Natural killer cell treated with Interleukin-12 subunit alpha and Interleukin-12 subunit beta and Interleukin-15 and Interleukin-18, amount 100 ng/mL, for 72 hours (primary cell): ENCODE results near the gene KIRREL3. TPM values are rescaled to one million over a fixed set of nuclear protein-coding genes. Genes with fewer than 3 reads are reported as not detected.

Experiments used
- ATAC-seq, 2 donors: fragments of 150-1000 bp; cut with Tn5 transposase in 1 of 2; sonication (Bioruptor Pico), chemical (Tn5 transposase) in 1 of 2; 2 replicates each; pipeline ENCODE4 v1.10.0; 2021
- DNase-seq: peaks from one replicate; pipeline ENCODE4 v3.0.0; 2022; ENCODE audit warnings: low spot score
- H3K27ac Mint-ChIP-seq, 2 donors: 1 replicate in 1 of 2; 2 replicates in 1 of 2; pipeline ENCODE4 v1.8.0; 2022; ENCODE audit warnings: mixed read lengths in 2 of 2, mild to moderate bottlenecking in 1 of 2, moderate library complexity in 1 of 2
- H3K27me3 Mint-ChIP-seq, 2 donors: 1 replicate in 1 of 2; 2 replicates in 1 of 2; pipeline ENCODE4 v1.8.0; 2022; ENCODE audit warnings: mixed read lengths in 2 of 2
- H3K36me3 Mint-ChIP-seq: one replicate; pipeline ENCODE4 v1.8.0; 2022; ENCODE audit warnings: mixed read lengths
- H3K4me1 Mint-ChIP-seq, 2 donors: 1 replicate in 1 of 2; 2 replicates in 1 of 2; pipeline ENCODE4 v1.8.0; 2022; ENCODE audit warnings: low read depth in 2 of 2, mixed read lengths in 2 of 2, mild to moderate bottlenecking in 1 of 2
- H3K4me3 Mint-ChIP-seq: one replicate; pipeline ENCODE4 v1.8.0; 2022; ENCODE audit warnings: mixed read lengths
- H3K9me3 Mint-ChIP-seq: 2 replicates; pipeline ENCODE4 v1.8.0; 2022; ENCODE audit warnings: mixed read lengths
- total RNA-seq, 2 donors: library from RNA; stranded (reverse); gene quantifications; one replicate each; pipeline ENCODE4 v1.2.3, GENCODE V29; 2022

KIRREL3 gene
- total RNA-seq, 2 donors from 2014 or later: not detected

DNA sequence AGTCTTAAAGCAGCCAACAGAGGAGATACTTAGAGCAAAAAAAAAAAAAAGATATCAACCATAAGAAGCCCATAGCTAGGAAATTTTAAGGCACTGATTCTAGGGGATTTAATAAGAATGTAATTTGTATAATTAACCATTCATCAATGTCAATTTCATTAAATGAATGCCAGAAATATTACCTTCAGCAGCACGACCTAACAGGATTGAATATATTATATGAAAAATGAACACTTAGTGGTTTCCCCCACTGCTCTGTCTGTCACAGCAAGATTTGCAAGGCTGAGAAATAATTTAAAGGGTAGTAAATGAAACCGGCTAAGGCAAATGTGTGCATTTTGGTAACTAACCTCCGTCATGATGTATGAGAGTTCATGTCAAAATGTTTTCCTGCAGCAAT lies 319.9 kb downstream of the KIRREL3 start:
- H3K27ac Mint-ChIP-seq: no peak overlapping the region
- H3K4me1 Mint-ChIP-seq: no peaks in the 10 kb centered on the region
- H3K9me3 Mint-ChIP-seq: no peaks in the 10 kb centered on the region
- no peak for DNase-seq
- no peaks in the 10 kb centered on the region for H3K36me3 Mint-ChIP-seq
- ATAC-seq: no peak
- H3K4me3 Mint-ChIP-seq: no peak overlapping the region
- peaks cover 11 to 20% of the 10 kb centered on the region in 2 donors for H3K27me3 Mint-ChIP-seq

DNA sequence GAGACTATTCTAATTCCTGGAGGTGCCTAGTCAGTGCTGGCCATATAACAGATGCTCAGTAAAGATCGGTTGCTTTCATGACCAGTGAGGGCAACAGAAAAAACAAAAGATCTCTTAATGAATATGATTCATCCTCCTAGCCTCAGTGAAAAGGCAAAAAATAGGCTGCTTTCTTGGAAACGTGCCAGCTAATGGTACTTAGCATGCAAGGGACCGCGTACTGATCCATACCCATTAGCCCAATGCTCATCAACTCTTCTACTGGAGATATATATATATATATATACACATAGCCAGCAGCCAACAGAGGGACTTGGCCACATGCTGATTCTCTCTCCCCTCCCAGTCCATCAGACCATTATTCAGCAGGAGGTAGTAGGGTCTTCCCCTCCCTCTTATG lies 320.4 kb downstream of the KIRREL3 start:
- no peak overlapping the region for H3K4me3 Mint-ChIP-seq
- DNase-seq (no peak), ATAC-seq (no peak)
- no peak overlapping the region for H3K27ac Mint-ChIP-seq
- no peaks in the 10 kb centered on the region for H3K4me1 Mint-ChIP-seq
- H3K27me3 Mint-ChIP-seq: peaks cover 17 to 21% of the 10 kb centered on the region in 2 donors
- no peaks in the 10 kb centered on the region for H3K36me3 Mint-ChIP-seq
- no peaks in the 10 kb centered on the region for H3K9me3 Mint-ChIP-seq

DNA sequence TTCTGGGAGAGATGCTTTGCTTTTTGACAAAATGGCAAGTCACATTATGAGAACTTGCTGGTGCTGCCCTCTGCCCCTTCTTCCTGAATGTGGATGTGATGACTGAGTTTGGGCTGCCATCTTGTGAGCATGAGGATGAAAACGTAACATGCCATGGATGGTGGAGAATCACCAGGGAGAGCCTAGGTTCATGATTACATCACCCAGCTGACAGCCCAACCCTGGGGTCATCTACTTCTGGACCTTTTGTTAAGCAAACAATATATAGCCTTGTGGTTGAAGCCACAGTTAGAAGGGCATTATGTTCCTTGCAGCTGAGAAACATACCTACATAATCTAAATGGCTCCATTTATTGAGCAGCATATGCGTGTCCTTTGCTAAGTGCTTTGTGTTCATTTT lies 321.5 kb downstream of the KIRREL3 start:
- no peaks in the 10 kb centered on the region for H3K4me1 Mint-ChIP-seq
- ATAC-seq: no peak

DNA sequence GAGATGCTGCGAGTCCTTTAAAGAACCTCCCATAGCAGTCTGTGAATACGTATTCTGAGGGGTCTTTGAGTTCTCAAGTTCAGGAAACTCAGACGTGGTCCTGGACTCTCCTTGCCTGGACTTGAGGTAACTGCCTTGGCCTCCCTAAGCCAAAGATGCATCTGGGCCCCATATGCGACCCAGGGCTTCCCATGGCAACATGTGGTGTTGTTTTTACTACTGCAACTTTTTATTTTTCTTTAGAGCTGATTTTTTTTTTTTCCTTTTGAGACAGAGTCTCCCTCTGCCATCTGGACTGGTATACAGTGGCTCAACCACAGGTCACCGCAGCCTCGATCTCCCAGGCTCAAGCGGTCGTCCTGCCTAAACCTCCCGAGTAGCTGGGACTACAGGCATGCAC lies 324.0 kb downstream of the KIRREL3 start:
- Mint-ChIP-seq H3K27ac (no peak overlapping the region), H3K36me3 (no peaks in the 10 kb centered on the region), H3K9me3 (no peaks in the 10 kb centered on the region), H3K4me1 (no peaks in the 10 kb centered on the region), H3K27me3 (peaks cover 21 to 33% of the 10 kb centered on the region in 2 donors), H3K4me3 (no peak overlapping the region)
- ATAC-seq: no peak
- no peak for DNase-seq

More for the DNA sequence above, 321.5 kb downstream of the KIRREL3 start:
- no peak for DNase-seq
- Mint-ChIP-seq H3K36me3 (no peaks in the 10 kb centered on the region), H3K27me3 (peaks cover 18 to 24% of the 10 kb centered on the region in 2 donors), H3K27ac (no peak overlapping the region), H3K9me3 (no peaks in the 10 kb centered on the region), H3K4me3 (no peak overlapping the region)

DNA sequence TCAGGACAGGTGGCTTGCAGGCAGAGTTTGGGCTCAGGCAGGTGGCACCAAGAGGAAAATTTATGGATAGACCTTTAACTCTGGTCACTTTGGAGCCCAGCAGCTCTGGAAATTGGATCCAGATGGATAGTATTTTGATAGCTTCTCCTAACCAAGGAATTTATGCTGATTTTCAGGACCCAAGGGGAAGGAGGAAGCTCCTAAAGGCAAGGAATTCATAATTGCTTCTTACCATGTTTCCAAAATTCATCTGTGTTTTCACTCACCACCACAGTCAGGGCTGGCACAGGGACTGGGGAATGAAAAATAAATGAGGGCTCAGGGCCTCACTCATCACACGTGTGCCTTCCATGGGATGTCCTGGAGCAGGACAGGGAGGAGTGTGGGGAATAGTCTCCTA lies 327.3 kb downstream of the KIRREL3 start:
- no peak for ATAC-seq
- Mint-ChIP-seq H3K9me3 (no peaks in the 10 kb centered on the region), H3K36me3 (no peaks in the 10 kb centered on the region), H3K4me3 (no peak overlapping the region), H3K27ac (no peak overlapping the region), H3K27me3 (peaks cover 24 to 57% of the 10 kb centered on the region in 2 donors), H3K4me1 (no peaks in the 10 kb centered on the region)
- DNase-seq: no peak

DNA sequence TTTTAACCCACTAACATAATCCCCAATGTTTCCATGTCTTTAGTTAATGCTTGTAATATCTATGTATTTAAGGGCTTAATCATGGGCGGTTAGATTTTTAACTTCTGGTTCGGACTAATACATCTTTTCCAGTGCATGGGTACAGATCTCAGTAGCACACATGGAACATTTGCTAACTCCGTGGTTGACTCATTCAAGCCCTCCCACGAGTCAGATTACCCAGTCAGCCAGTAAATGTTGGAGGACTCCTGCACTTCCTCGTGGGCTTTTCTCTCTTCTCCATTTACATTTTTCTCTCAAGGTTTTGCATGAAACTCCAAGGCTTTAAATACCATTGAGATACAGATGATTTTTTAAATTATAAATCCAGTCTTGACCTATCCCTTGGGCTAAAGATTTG lies 331.2 kb downstream of the KIRREL3 start:
- Mint-ChIP-seq H3K9me3 (no peaks in the 10 kb centered on the region), H3K27ac (no peak overlapping the region), H3K27me3 (peaks cover 25 to 60% of the 10 kb centered on the region in 2 donors), H3K36me3 (no peaks in the 10 kb centered on the region), H3K4me3 (no peak overlapping the region), H3K4me1 (no peaks in the 10 kb centered on the region)
- no peak for ATAC-seq
- no peak for DNase-seq

DNA sequence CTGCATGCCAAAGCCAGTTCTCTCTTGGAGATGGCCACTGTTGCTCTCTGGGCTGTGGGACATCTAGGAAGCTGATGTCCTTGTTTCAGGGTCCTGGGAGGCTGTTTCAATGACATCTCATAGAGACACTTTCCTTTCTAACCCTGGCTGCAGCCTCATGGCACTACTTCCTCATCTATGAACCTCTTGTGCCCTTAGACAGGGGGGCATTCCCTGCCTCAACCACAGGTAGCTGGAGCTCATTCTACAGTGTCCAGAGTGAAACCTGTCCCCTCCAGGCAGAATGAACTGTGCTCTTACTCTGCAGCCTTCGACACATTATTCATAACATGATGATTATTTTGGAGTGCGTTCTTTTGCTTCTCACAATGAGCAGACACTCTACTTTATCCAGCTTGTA lies 335.9 kb downstream of the KIRREL3 start:
- Mint-ChIP-seq H3K9me3 (no peaks in the 10 kb centered on the region), H3K4me3 (no peak overlapping the region), H3K27me3 (peaks cover 20 to 57% of the 10 kb centered on the region in 2 donors), H3K4me1 (no peaks in the 10 kb centered on the region), H3K36me3 (no peaks in the 10 kb centered on the region), H3K27ac (no peak overlapping the region)
- DNase-seq (no peak), ATAC-seq (no peak)

DNA sequence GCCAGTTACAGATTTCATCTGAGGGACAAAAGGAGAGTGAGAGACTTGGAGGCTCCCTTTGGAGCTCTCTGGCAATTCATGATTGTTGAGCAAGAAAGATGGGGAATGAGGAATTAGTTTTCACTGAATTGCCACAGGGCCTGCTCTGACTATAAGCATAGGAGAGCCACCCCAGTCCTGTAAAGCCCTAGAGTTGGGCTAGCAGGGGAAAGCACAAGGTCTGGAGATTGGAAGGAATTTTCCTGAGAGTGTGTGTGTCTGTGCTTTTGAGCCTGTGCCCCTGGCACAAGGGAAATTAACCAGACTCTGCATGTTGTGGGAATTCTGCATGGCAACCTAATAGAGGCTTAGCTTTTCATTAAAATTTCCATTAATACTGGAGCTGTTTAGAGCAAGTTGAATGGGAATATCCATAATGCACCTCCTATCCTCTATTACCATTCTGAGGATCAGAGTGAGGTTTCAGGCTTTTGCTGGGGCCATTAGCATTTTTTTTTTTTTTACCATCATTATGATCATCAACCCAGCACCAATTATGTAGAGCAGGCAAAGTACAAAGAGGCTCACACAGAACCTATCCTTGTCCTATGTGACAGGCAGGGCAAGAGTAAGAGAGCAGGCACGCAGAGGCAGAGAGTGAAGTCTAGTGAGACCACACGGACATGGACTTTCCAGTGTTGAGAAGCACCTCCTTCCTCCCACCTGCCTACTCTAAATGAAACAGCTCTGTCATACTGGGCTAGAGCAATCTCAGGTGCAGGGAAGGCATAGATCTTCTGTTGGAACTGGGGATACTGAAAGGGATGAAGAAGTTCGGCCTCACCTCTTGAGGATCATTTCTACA lies 336.6 kb downstream of the KIRREL3 start:
- ATAC-seq: no peak
- Mint-ChIP-seq H3K27ac (no peak overlapping the region), H3K4me1 (no peaks in the 10 kb centered on the region), H3K9me3 (no peaks in the 10 kb centered on the region), H3K36me3 (no peaks in the 10 kb centered on the region), H3K27me3 (peaks cover 16 to 50% of the 10 kb centered on the region in 2 donors), H3K4me3 (no peak overlapping the region)
- DNase-seq: no peak

DNA sequence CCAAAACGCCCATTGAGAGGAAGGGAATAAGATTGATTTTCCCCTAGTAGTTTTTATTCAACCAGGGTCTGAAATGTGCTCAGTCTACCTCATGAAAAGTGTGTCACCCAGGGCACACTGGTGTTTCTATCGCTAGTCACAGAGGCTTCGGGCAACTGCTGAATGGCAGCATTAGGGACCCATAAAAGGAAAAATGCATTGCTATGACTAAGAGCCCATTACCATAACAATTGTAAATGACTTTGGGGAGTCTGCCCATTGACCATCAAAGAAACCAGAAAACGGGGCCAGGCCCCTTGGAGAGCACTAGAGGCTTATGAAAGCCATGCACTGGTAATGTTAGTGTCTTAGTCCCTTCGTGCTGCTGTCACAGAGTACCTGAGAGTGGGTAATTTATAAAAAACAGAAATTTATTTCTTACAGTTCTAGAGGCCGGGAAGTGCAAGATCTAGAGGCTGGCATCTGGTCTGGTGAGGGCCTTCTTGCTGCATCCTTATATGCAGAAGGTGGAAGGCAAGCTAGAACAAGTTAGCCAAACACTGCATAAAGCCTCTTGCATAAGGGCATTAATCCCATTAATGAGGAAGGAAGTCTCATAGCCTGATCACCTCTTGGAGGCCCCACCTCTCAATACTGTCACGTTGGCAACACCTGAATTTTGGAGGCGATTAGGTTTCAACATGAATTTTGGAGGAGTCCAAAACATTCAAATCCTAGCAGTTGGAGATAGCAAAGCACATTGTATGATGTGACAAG lies 338.4 kb downstream of the KIRREL3 start:
- H3K36me3 Mint-ChIP-seq: no peaks in the 10 kb centered on the region
- no peak for DNase-seq
- peaks cover 19 to 46% of the 10 kb centered on the region in 2 donors for H3K27me3 Mint-ChIP-seq
- H3K27ac Mint-ChIP-seq: no peak overlapping the region
- ATAC-seq: no peak
- no peaks in the 10 kb centered on the region for H3K9me3 Mint-ChIP-seq
- no peak overlapping the region for H3K4me3 Mint-ChIP-seq
- H3K4me1 Mint-ChIP-seq: no peaks in the 10 kb centered on the region

DNA sequence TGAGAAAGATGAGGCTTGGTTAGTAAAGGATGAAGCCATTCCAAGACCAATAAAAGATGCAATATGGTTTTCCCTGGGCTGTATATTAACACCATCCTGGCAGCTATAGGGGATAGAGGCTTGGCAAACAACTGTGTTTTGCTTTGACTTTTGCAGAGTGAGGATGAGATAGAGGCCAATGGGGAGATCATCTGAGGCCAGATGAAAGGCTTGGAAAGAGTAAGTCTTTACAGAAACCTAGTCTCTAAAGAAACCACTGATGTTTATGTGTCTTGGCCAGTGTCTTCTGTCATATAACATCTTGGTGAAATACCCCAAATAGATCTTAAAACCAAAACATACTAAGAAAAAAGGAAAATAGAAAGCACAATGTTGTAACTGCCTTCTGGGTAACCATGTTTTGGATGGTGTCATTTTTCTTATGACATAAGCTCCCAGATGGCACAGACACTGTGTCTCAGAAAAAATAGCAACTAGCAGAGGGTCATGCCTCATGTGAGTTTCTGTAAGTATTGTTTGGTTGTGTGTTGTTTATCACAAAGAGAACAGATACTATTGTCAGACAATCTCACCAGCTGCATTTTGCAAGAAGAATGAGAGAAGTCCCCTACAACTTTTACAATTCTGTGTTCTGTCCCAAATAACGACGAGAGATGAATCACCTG lies 339.7 kb downstream of the KIRREL3 start:
- Mint-ChIP-seq H3K9me3 (no peaks in the 10 kb centered on the region), H3K4me1 (no peaks in the 10 kb centered on the region), H3K27me3 (peaks cover 13 to 39% of the 10 kb centered on the region in 2 donors), H3K4me3 (no peak overlapping the region), H3K27ac (no peak overlapping the region), H3K36me3 (no peaks in the 10 kb centered on the region)
- no peak for ATAC-seq
- no peak for DNase-seq

DNA sequence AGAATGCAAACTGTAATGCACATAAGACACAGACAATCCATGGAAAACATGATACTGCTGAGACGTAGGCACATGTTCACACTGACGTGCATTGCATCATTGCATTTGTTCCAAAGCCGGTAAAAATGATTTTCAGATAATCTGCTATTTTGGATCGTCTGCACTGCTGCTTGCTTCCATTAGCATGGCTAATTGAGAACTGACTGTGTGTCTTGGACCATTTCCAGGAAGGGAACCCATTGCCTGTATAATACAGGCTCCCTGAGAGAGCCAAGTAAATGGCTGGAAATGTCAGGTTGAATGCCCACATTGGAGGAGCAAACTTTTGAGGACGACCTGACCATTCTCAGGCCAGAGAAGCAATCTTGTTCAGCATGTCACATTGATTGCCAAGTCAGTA lies 340.2 kb downstream of the KIRREL3 start:
- no peak for ATAC-seq

DNA sequence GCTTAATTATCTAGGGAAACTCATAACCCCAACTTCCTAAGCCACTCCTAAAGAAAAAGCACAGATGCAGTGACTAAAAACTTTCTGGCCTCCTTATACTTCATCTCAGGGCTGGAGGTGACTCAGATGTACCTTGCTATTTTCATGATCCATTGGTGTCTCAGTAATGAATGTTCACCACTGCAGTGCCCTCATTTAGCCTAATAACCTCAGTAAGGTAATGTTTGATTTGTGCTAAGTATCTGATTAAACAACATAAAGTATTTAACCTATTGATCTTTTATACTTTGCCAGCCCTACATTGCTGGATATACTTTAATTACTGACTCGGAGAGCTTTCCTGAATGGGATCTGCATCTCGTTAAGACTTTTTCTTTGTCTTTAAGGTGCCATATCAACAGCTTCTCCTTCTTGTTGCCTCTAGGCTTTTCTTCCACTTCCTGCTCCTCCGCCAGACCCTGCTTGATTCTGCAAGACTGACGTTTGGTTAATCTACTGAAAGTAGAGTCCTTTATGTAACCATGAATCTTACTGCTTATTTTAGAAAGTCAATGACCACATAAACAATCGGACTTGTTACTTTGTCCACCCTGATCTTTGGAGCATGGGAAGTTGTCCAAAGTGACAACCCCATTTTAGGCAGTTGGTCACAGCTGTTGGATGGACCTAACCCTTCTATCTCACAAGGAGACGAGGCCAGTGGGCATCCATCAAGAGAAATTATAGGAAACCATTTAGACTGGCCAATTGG lies 342.1 kb downstream of the KIRREL3 start:
- Mint-ChIP-seq H3K9me3 (no peaks in the 10 kb centered on the region), H3K4me1 (no peaks in the 10 kb centered on the region), H3K27ac (no peak overlapping the region), H3K27me3 (peaks cover 20 to 31% of the 10 kb centered on the region in 2 donors), H3K4me3 (no peak overlapping the region), H3K36me3 (no peaks in the 10 kb centered on the region)
- ATAC-seq (no peak), DNase-seq (no peak)

More for the DNA sequence above, 340.2 kb downstream of the KIRREL3 start:
- H3K36me3 Mint-ChIP-seq: no peaks in the 10 kb centered on the region
- no peak for DNase-seq
- H3K4me1 Mint-ChIP-seq: no peaks in the 10 kb centered on the region
- no peak overlapping the region for H3K27ac Mint-ChIP-seq
- peaks cover 16 to 45% of the 10 kb centered on the region in 2 donors for H3K27me3 Mint-ChIP-seq
- H3K9me3 Mint-ChIP-seq: no peaks in the 10 kb centered on the region
- H3K4me3 Mint-ChIP-seq: no peak overlapping the region

DNA sequence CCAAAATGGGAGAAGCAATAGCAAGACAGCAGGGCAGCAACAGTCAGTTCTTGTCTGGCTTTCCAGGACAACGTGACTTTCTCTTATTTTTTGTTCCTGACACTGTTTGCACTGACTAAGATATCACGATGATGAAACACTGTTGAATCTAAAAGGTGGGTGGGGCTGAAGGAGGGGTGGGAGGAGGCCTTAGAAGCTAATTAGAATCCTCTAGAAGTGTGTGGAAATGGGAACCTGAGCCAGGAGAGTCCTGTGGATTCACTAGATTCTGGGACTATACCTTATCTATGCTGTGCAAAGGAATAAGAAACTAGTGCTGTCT lies 344.8 kb downstream of the KIRREL3 start:
- Mint-ChIP-seq H3K36me3 (no peaks in the 10 kb centered on the region), H3K4me3 (no peak overlapping the region), H3K4me1 (no peaks in the 10 kb centered on the region), H3K9me3 (no peaks in the 10 kb centered on the region), H3K27me3 (peaks cover 24 to 35% of the 10 kb centered on the region in 2 donors), H3K27ac (no peak overlapping the region)
- no peak for ATAC-seq
- no peak for DNase-seq
